SK-N-SH (cell line): Measurements from ENCODE around the gene SCD.

ENCODE experiments used
- EP300 ChIP-seq, 2 experiments: IDR thresholded peaks; 2 replicates each; pipeline versions ENCODE4 v1.4.0 to v1.6.1; 2012; ENCODE audit warnings: borderline replicate concordance in 1 of 2, low read depth in 1 of 2, low read length in 1 of 2
- RAD21 ChIP-seq: IDR thresholded peaks from 2 replicates; pipeline ENCODE4 v1.6.1; 2012; ENCODE audit warnings: mild to moderate bottlenecking, low read length
- TF ChIP-seq, protein P1 (sequence below): fragments of 200-600 bp; sonication (generic); IDR thresholded peaks from 2 replicates; pipeline ENCODE4 v1.6.1; 2017; ENCODE audit warnings: antibody characterized with exemption, mild to moderate bottlenecking, moderate library complexity
- TF ChIP-seq, protein P2 (sequence below): IDR thresholded peaks from 2 replicates; pipeline ENCODE4 v1.4.0; 2012; ENCODE audit warnings: low read depth
- TF ChIP-seq, protein P3 (sequence below): IDR thresholded peaks from 2 replicates; pipeline ENCODE4 v1.6.1; 2012; ENCODE audit warnings: mild to moderate bottlenecking, low read depth, low read length, moderate library complexity

DNA sequence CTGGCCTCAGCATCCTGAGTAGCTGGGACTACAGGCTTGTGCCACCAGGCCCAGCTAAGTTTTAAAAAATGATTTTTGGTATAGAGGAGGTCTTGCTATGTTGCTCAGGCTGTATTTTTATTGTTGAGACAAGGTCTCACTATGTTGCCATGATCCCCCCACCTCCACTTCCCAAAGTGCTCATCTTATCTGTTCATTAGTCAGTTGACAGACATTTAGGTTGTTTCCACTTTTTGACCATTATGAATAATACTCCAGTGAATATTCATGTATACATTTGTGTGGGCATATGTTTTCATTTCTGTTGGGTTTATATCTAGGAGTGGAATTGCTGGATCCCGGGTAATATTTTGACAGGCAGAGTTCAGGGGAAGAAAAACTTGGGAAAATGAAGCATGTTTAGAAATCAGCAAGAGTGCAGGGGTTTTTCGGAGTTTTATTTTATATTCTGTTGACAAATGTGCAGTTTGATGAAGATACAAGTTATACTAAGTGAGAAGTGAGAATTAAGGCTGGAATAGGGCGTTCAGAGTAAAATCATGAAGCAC lies 2.7 kb upstream of the SCD start:
- TF ChIP-seq, protein P1, sequence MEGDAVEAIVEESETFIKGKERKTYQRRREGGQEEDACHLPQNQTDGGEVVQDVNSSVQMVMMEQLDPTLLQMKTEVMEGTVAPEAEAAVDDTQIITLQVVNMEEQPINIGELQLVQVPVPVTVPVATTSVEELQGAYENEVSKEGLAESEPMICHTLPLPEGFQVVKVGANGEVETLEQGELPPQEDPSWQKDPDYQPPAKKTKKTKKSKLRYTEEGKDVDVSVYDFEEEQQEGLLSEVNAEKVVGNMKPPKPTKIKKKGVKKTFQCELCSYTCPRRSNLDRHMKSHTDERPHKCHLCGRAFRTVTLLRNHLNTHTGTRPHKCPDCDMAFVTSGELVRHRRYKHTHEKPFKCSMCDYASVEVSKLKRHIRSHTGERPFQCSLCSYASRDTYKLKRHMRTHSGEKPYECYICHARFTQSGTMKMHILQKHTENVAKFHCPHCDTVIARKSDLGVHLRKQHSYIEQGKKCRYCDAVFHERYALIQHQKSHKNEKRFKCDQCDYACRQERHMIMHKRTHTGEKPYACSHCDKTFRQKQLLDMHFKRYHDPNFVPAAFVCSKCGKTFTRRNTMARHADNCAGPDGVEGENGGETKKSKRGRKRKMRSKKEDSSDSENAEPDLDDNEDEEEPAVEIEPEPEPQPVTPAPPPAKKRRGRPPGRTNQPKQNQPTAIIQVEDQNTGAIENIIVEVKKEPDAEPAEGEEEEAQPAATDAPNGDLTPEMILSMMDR = no peak
- TF ChIP-seq RAD21 = no peak
- no peak for TF ChIP-seq EP300 (IDR thresholded peaks at IDR 0.05; ENCODE audit: borderline replicate concordance in 1 of 2, low read depth in 1 of 2, low read length in 1 of 2)
- TF ChIP-seq, protein P2, sequence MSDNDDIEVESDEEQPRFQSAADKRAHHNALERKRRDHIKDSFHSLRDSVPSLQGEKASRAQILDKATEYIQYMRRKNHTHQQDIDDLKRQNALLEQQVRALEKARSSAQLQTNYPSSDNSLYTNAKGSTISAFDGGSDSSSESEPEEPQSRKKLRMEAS = no peak
- TF ChIP-seq, protein P3, sequence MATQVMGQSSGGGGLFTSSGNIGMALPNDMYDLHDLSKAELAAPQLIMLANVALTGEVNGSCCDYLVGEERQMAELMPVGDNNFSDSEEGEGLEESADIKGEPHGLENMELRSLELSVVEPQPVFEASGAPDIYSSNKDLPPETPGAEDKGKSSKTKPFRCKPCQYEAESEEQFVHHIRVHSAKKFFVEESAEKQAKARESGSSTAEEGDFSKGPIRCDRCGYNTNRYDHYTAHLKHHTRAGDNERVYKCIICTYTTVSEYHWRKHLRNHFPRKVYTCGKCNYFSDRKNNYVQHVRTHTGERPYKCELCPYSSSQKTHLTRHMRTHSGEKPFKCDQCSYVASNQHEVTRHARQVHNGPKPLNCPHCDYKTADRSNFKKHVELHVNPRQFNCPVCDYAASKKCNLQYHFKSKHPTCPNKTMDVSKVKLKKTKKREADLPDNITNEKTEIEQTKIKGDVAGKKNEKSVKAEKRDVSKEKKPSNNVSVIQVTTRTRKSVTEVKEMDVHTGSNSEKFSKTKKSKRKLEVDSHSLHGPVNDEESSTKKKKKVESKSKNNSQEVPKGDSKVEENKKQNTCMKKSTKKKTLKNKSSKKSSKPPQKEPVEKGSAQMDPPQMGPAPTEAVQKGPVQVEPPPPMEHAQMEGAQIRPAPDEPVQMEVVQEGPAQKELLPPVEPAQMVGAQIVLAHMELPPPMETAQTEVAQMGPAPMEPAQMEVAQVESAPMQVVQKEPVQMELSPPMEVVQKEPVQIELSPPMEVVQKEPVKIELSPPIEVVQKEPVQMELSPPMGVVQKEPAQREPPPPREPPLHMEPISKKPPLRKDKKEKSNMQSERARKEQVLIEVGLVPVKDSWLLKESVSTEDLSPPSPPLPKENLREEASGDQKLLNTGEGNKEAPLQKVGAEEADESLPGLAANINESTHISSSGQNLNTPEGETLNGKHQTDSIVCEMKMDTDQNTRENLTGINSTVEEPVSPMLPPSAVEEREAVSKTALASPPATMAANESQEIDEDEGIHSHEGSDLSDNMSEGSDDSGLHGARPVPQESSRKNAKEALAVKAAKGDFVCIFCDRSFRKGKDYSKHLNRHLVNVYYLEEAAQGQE = no peak
